H1 (cell line): ENCODE results near the gene SRGAP3. TPM values are rescaled to one million over a fixed set of nuclear protein-coding genes. Genes with fewer than 3 reads are reported as not detected.

ENCODE experiments used
- CHD2 ChIP-seq: IDR thresholded peaks from 2 replicates; pipeline ENCODE4 v1.6.1; 2012; ENCODE audit warnings: low read length, improper control_type of control experiment
- EZH2 ChIP-seq: fragments of 200-600 bp; sonication (generic); IDR thresholded peaks from 2 replicates; pipeline ENCODE4 v1.7.1; 2012; ENCODE audit warnings: low read depth, mild to moderate bottlenecking, moderate library complexity, low read length, inconsistent platforms; ENCODE audit not compliant: severe bottlenecking
- GTF2F1 ChIP-seq: IDR thresholded peaks from 2 replicates; pipeline ENCODE4 v1.6.1; 2012; ENCODE audit warnings: low read depth, low read length, improper control_type of control experiment, borderline replicate concordance
- JUN ChIP-seq: IDR thresholded peaks from 2 replicates; pipeline ENCODE4 v1.6.1; 2011; ENCODE audit warnings: low read depth, mild to moderate bottlenecking, improper control_type of control experiment, low read length
- JUND ChIP-seq: IDR thresholded peaks from 2 replicates; pipeline ENCODE4 v1.6.1; 2011; ENCODE audit warnings: mild to moderate bottlenecking, improper control_type of control experiment, low read length
- KDM4A ChIP-seq: IDR thresholded peaks from one replicate; pipeline ENCODE4 v1.7.1; 2012; ENCODE audit warnings: low read depth, mild to moderate bottlenecking, moderate library complexity, low read length, inconsistent platforms; ENCODE audit not compliant: severe bottlenecking
- NANOG ChIP-seq: IDR thresholded peaks from 2 replicates; pipeline ENCODE4 v1.6.1; 2011; ENCODE audit warnings: low read length, low read depth, mild to moderate bottlenecking, inconsistent platforms; ENCODE audit not compliant: insufficient read depth, poor library complexity, severe bottlenecking
- NRF1 ChIP-seq: IDR thresholded peaks from 2 replicates; pipeline ENCODE4 v1.6.1; 2011; ENCODE audit warnings: mild to moderate bottlenecking, low read depth, low read length, improper control_type of control experiment
- SIN3A ChIP-seq, 2 experiments: IDR thresholded peaks in 1 of 2; conservative IDR thresholded peaks in 1 of 2; 2 replicates each; pipeline ENCODE4 v1.6.1; 2011 to 2012; ENCODE audit warnings: low read length in 2 of 2, improper control_type of control experiment in 1 of 2, low read depth in 1 of 2, mild to moderate bottlenecking in 1 of 2
- SP1 ChIP-seq: IDR thresholded peaks from 2 replicates; pipeline ENCODE4 v1.6.1; 2011; ENCODE audit warnings: low read depth, low read length
- ZNF274 ChIP-seq: IDR thresholded peaks from 2 replicates; pipeline ENCODE4 v1.7.0; 2012; ENCODE audit warnings: low read length, borderline replicate concordance; ENCODE audit errors: extremely low read depth
- polyA plus RNA-seq, 7 experiments: library from polyadenylated mRNA; depleted of rRNA in 3 of 7; stranded (reverse) in 5 of 7; unstranded in 2 of 7; fragments of >200 nt in 5 of 7; fragments of 200-250 nt in 2 of 7; gene quantifications; 1 replicate in 5 of 7; 2 replicates in 1 of 7; 4 replicates in 1 of 7; pipeline versions ENCODE4 v1.2.1 to v1.2.3, GENCODE V29; 2011 to 2013; ENCODE audit warnings: missing spikeins in 2 of 7, mixed read lengths in 2 of 7
- total RNA-seq: library from RNA; stranded (reverse); fragmentation: NEBNext Ultra II Directional; extraction: Animal tissue kit (Norgen Biotek cat#: 25700); gene quantifications from 2 replicates; pipeline ENCODE4 v1.2.1, GENCODE V29; 2021
- TF ChIP-seq, protein P1 (sequence below): IDR thresholded peaks from 2 replicates; pipeline ENCODE4 v1.6.1; 2012; ENCODE audit warnings: low read length, inconsistent platforms

SRGAP3 gene
- total and polyA plus RNA-seq, 2 of the 8 experiments (the other 6 are each of a cell fraction or from before 2014, with no cell fraction given): 5.8 to 11.4 TPM

GRCh38 chr3:9061634-9062033, 187.8 kb downstream of the SRGAP3 start (continued):
- TF ChIP-seq GTF2F1 (no peak), EZH2 (no peak), JUN (no peak), NRF1 (no peak), SIN3A (conservative IDR thresholded peaks at IDR 0.05 in 1 of 2, IDR thresholded peaks at IDR 0.05 in 1 of 2; ENCODE audit: low read depth in 1 of 2, low read length in 2 of 2) (no peak), NANOG (no peak), KDM4A (no peak), ZNF274 (no peak), CHD2 (no peak), JUND (no peak), SP1 (no peak)
- TF ChIP-seq, protein P1, sequence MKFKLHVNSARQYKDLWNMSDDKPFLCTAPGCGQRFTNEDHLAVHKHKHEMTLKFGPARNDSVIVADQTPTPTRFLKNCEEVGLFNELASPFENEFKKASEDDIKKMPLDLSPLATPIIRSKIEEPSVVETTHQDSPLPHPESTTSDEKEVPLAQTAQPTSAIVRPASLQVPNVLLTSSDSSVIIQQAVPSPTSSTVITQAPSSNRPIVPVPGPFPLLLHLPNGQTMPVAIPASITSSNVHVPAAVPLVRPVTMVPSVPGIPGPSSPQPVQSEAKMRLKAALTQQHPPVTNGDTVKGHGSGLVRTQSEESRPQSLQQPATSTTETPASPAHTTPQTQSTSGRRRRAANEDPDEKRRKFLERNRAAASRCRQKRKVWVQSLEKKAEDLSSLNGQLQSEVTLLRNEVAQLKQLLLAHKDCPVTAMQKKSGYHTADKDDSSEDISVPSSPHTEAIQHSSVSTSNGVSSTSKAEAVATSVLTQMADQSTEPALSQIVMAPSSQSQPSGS: no peak
